ENCODE measurements around the gene PLOD2. TPM values are rescaled to one million over a fixed set of nuclear protein-coding genes. Genes with fewer than 3 reads are reported as not detected.

The PLOD2 gene
- total and polyA plus RNA-seq, 9 donors, result 29.6 to 65.4 (median 40.6) TPM

DNA sequence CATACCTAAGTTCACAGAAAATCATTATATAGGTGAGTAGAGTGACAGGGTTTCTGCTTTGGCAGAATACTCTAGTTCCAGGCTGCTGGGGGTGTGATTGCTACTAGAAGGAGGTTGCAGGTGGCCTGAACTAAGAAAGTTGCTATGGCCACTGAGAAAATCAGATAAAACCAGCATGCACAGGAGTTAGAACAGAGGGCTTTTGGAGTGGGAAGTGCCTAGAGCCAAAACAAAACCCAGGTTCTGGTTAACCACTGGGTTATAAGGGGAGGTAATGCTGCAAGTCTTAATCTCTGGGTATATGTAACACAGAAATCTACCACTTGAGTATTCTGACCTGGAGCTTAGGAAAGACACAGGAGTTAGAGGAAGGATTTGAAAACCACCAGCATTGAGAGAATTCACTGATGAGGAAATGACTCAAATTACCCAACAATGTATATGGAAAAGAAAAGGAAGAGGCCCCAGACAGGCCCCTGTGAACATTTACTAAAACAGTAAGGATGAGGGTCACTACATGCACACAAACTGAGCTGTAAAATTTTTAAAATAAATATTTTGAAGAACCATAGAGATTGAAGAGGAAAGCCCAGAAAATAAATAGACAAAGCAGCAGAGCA, 60.0 kb downstream of the PLOD2 start:
- no peaks in the 10 kb centered on the region for H3K27me3 ChIP-seq
- no peak overlapping the region for H3K4me3 ChIP-seq
- DNase-seq, result no peak
- no peaks in the 10 kb centered on the region for H3K36me3 ChIP-seq
- intact Hi-C loops (cut with DNase I), result no loop called here
- H3K4me1 ChIP-seq (ENCODE audit: insufficient read depth), result peaks cover 2% of the 10 kb centered on the region
- no peak overlapping the region for H3K27ac ChIP-seq
- TF ChIP-seq, protein P1, sequence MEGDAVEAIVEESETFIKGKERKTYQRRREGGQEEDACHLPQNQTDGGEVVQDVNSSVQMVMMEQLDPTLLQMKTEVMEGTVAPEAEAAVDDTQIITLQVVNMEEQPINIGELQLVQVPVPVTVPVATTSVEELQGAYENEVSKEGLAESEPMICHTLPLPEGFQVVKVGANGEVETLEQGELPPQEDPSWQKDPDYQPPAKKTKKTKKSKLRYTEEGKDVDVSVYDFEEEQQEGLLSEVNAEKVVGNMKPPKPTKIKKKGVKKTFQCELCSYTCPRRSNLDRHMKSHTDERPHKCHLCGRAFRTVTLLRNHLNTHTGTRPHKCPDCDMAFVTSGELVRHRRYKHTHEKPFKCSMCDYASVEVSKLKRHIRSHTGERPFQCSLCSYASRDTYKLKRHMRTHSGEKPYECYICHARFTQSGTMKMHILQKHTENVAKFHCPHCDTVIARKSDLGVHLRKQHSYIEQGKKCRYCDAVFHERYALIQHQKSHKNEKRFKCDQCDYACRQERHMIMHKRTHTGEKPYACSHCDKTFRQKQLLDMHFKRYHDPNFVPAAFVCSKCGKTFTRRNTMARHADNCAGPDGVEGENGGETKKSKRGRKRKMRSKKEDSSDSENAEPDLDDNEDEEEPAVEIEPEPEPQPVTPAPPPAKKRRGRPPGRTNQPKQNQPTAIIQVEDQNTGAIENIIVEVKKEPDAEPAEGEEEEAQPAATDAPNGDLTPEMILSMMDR (IDR thresholded peaks at IDR 0.05), result no peak
- TF ChIP-seq EP300 (IDR thresholded peaks at IDR 0.05) (no peak), POLR2A (IDR thresholded peaks at IDR 0.05) (no peak)
- no peaks in the 10 kb centered on the region for H3K9me3 ChIP-seq

DNA sequence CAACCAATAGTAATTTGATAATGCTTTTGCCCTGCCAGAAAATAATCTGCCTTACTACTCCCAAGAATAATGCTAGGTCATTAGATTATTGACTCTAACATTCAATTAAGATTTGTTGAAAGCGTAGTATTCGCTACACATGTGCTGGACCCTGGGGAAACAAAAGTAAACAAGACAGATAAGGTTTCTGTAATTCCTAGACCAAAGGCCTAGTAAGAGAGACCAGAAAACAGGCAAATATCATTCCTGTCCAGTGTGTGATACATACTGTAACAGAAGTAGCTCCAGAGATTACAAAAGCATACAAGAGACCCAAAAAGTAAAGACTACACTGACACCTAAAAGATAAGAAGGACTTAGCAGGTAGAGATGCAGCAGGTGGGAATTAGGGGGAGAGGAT, 60.8 kb downstream of the PLOD2 start:
- no peak for TF ChIP-seq POLR2A (IDR thresholded peaks at IDR 0.05)
- TF ChIP-seq EP300 (IDR thresholded peaks at IDR 0.05), result no peak
- TF ChIP-seq, protein P1 (IDR thresholded peaks at IDR 0.05), result no peak
- H3K4me3 ChIP-seq, result no peak overlapping the region
- no peaks in the 10 kb centered on the region for H3K9me3 ChIP-seq
- peaks cover 2% of the 10 kb centered on the region for H3K4me1 ChIP-seq (ENCODE audit: insufficient read depth)
- DNase-seq, result no peak
- 44 to 65% (median 52%) methylated on average over 2 of the region's 2 CpGs for WGBS, 3 donors
- H3K36me3 ChIP-seq, result no peaks in the 10 kb centered on the region
- intact Hi-C loops (cut with DNase I), result no loop called here
- no peak overlapping the region for H3K27ac ChIP-seq
- no peaks in the 10 kb centered on the region for H3K27me3 ChIP-seq

- intact Hi-C loops (cut with DNase I), result no loop called here
- TF ChIP-seq, protein P1 (IDR thresholded peaks at IDR 0.05), result no peak
- TF ChIP-seq EP300 (IDR thresholded peaks at IDR 0.05), result no peak
- Histone ChIP-seq H3K9me3 (no peaks in the 10 kb centered on the region), H3K27me3 (no peaks in the 10 kb centered on the region), H3K4me1 (ENCODE audit: insufficient read depth) (peaks cover 2% of the 10 kb centered on the region), H3K36me3 (no peaks in the 10 kb centered on the region), H3K4me3 (no peak overlapping the region), H3K27ac (no peak overlapping the region)
- DNase-seq, result peak in 1 of 5 donors; percentile 26
- WGBS, 3 donors, result 51 to 61% (median 60%) methylated on average over 9 of the region's 9 CpGs
Measured at GRCh38 chr3:146099316-146099715, 61.7 kb downstream of the PLOD2 start.

DNA sequence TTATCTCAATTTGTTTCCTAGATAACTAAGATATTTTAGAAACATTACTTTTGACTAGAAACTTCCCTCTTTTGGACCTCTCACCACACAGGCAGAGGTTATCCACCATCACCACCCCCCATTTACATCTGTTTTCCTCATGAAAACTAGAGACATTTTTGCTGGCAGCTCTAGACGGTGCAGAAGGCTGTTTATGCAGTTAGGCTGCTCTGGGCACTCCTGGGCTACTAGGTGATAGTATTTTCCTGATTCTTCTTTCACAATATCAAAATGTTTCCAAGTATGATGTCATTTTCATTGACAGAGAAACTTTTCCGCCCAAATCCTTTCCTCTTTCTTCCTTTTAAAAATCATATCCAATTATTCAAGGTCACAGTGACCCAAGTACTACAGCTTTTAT, 67.1 kb downstream of the PLOD2 start:
- no peak for TF ChIP-seq POLR2A (IDR thresholded peaks at IDR 0.05)
- TF ChIP-seq, protein P1 (IDR thresholded peaks at IDR 0.05), result no peak
- TF ChIP-seq EP300 (IDR thresholded peaks at IDR 0.05), result no peak
- intact Hi-C loops (cut with DNase I), result no loop called here
- Histone ChIP-seq H3K9me3 (no peaks in the 10 kb centered on the region), H3K27ac (no peak overlapping the region), H3K27me3 (no peaks in the 10 kb centered on the region), H3K4me1 (ENCODE audit: insufficient read depth) (peaks cover 2% of the 10 kb centered on the region), H3K4me3 (no peak overlapping the region), H3K36me3 (no peaks in the 10 kb centered on the region)
- 6 to 13% (median 8%) methylated on average over 2 of the region's 2 CpGs for WGBS, 3 donors
- no peak for DNase-seq
